OCI-LY7 (cell line): ENCODE data around the gene HBG2. TPM values are rescaled to one million over a fixed set of nuclear protein-coding genes. Genes with fewer than 3 reads are reported as not detected.

Experiments used
- BruUV-seq: library from RNA; stranded (reverse); fragments of 400-500 nt; replicated peaks from 2 replicates; lab custom pipeline; 2021; lab: Mats Ljungman, UMichigan
- CTCF ChIA-PET: fragments of 300-600 bp; sonication (Branson Sonifier 250); formaldehyde crosslinking; loops from one replicate; lab custom pipeline; 2022; ENCODE audit warnings: antibody characterized with exemption; ENCODE audit not compliant: unreplicated experiment; lab: Charles Lee
- POLR2A ChIA-PET: fragments of 300-600 bp; sonication (Branson Sonifier 250); formaldehyde crosslinking; loops from one replicate; lab custom pipeline; 2022; ENCODE audit warnings: antibody characterized with exemption; lab: Charles Lee
- DNase-seq: peaks from one replicate; pipeline ENCODE4 v3.0.0-alpha.2; 2015; ENCODE audit warnings: low spot score
- H2AFZ ChIP-seq: fragments of 200-600 bp; sonication (generic), shearing (Covaris generic); 2 replicates; pipeline ENCODE4 v1.6.1; 2014; ENCODE audit warnings: mild to moderate bottlenecking, antibody characterized with exemption, low read length, moderate library complexity
- H3K27ac ChIP-seq: fragments of 200-600 bp; sonication (generic); 2 replicates; pipeline ENCODE4 v1.5.1; 2014; ENCODE audit warnings: mixed run types, low read depth, mild to moderate bottlenecking, moderate library complexity, low read length, inconsistent platforms; ENCODE audit not compliant: poor library complexity, severe bottlenecking
- H3K36me3 ChIP-seq: fragments of 200-600 bp; sonication (generic); 2 replicates; pipeline ENCODE4 v1.6.1; 2014; ENCODE audit warnings: mild to moderate bottlenecking, antibody characterized with exemption, low read length, moderate library complexity, mixed read lengths; ENCODE audit not compliant: insufficient read depth
- H3K4me1 ChIP-seq: fragments of 200-600 bp; sonication (generic); 2 replicates; pipeline ENCODE4 v1.5.1; 2014; ENCODE audit warnings: mild to moderate bottlenecking, low read length; ENCODE audit not compliant: insufficient read depth, poor library complexity, severe bottlenecking
- H3K4me2 ChIP-seq: fragments of 200-600 bp; sonication (generic); 2 replicates; pipeline ENCODE4 v1.6.1; 2014; ENCODE audit warnings: mild to moderate bottlenecking, low read length
- H3K4me3 ChIP-seq: fragments of 200-600 bp; sonication (generic); 2 replicates; pipeline ENCODE4 v1.5.1; 2014; ENCODE audit warnings: mild to moderate bottlenecking, low read depth, low read length; ENCODE audit not compliant: poor library complexity, severe bottlenecking
- H3K79me2 ChIP-seq: fragments of 200-600 bp; sonication (generic); 2 replicates; pipeline ENCODE4 v1.6.1; 2016; ENCODE audit warnings: low read depth, mild to moderate bottlenecking, low read length, moderate library complexity, mixed read lengths; ENCODE audit not compliant: insufficient read depth
- H3K9me2 ChIP-seq: fragments of 200-600 bp; sonication (generic); 2 replicates; pipeline ENCODE4 v1.6.1; 2016; ENCODE audit warnings: mild to moderate bottlenecking, low read length, mixed read lengths; ENCODE audit not compliant: insufficient read depth
- H3K9me3 ChIP-seq: fragments of 200-600 bp; sonication (generic); 2 replicates; pipeline ENCODE4 v1.6.1; 2014; ENCODE audit warnings: mild to moderate bottlenecking, mixed run types, low read length, mixed read lengths
- H4K20me1 ChIP-seq: fragments of 200-600 bp; sonication (generic); 2 replicates; pipeline ENCODE4 v1.6.1; 2014; ENCODE audit warnings: mild to moderate bottlenecking, antibody characterized with exemption, low read length, moderate library complexity, mixed read lengths; ENCODE audit not compliant: insufficient read depth
- CTCF ChIP-seq: fragments of 200-600 bp; sonication (generic); conservative IDR thresholded peaks from 2 replicates; pipeline ENCODE4 v1.5.1; 2014; ENCODE audit warnings: mild to moderate bottlenecking, antibody characterized with exemption, low read length, moderate library complexity, mixed read lengths
- EZH2phosphoT487 ChIP-seq: fragments of 200-600 bp; sonication (generic); IDR thresholded peaks from 2 replicates; pipeline ENCODE4 v1.6.1; 2018; ENCODE audit warnings: low read depth, borderline replicate concordance, mild to moderate bottlenecking, mixed run types, antibody characterized with exemption, low read length, moderate library complexity, mixed read lengths
- intact Hi-C: fragments of 100-400 bp; cut with micrococcal nuclease; formaldehyde crosslinking; loops from one replicate; pipeline ENCODE4 v1.10.0; 2022; ENCODE audit not compliant: unreplicated experiment
- total RNA-seq, 2 experiments: library from RNA; depleted of rRNA in 1 of 2; stranded (reverse); fragments of >200 nt in 1 of 2; shearing (Covaris generic) in 1 of 2; gene quantifications; 2 replicates each; pipeline ENCODE4 v1.2.3, GENCODE V29; 2014 to 2022

The HBG2 gene
- total RNA-seq, 2 experiments from 2014 or later: not detected

- Histone ChIP-seq H3K9me3 (no peaks in the 10 kb centered on the region), H3K4me2 (no peak overlapping the region), H2AFZ (no peak overlapping the region), H3K4me1 (no peaks in the 10 kb centered on the region), H4K20me1 (no peaks in the 10 kb centered on the region), H3K79me2 (no peaks in the 10 kb centered on the region), H3K9me2 (no peaks in the 10 kb centered on the region), H3K36me3 (no peaks in the 10 kb centered on the region), H3K27ac (no peak overlapping the region), H3K4me3 (no peak overlapping the region)
- DNase-seq: no peak
- BruUV-seq: no TSS peak
- no peak for TF ChIP-seq CTCF
- TF ChIP-seq EZH2phosphoT487: no peak
- intact Hi-C loops: no loop called here
- ChIA-PET POLR2A (interaction anchor here (0.5 to 0.6 kb wide), 2 partner anchors 40 to 596 kb away, joined by 3 read pairs; no protein-coding TSS in a partner anchor), CTCF (no interaction called here)
Measured at GRCh38 chr11:5288906-5289550, 34.4 kb upstream of the HBG2 start.

GRCh38 chr11:5288108-5288905, 33.7 kb upstream of the HBG2 start:
- Histone ChIP-seq H3K4me2 (no peak overlapping the region), H3K9me3 (no peaks in the 10 kb centered on the region), H2AFZ (no peak overlapping the region), H4K20me1 (no peaks in the 10 kb centered on the region), H3K79me2 (no peaks in the 10 kb centered on the region), H3K36me3 (no peaks in the 10 kb centered on the region), H3K4me3 (no peak overlapping the region), H3K27ac (no peak overlapping the region), H3K9me2 (no peaks in the 10 kb centered on the region), H3K4me1 (no peaks in the 10 kb centered on the region)
- CTCF ChIA-PET: no interaction called here
- TF ChIP-seq CTCF (no peak), EZH2phosphoT487 (no peak)
- no TSS peak for BruUV-seq
- DNase-seq: no peak
- POLR2A ChIA-PET: interaction anchor here (0.5 to 0.6 kb wide), 2 partner anchors 41 to 595 kb away, joined by 3 read pairs; no protein-coding TSS in a partner anchor
- intact Hi-C loops: no loop called here
